ENCODE data around the gene CETP. TPM values are rescaled to one million over a fixed set of nuclear protein-coding genes. Genes with fewer than 3 reads are reported as not detected.

The CETP gene
- total and polyA plus RNA-seq, 2 of the 13 experiments (the other 11 are each of a cell fraction or from before 2014, with no cell fraction given), result 0.31 to 9.8 TPM

GRCh38 chr16:56931892-56932720, 29.6 kb upstream of the CETP start, which contains the start of gene HERPUD1 (continued):
- TF ChIP-seq ZNF724P (CRISPR knock-in tag; IDR thresholded peaks at IDR 0.05; ENCODE audit: borderline replicate concordance), result peak; percentile 85
- no peak for TF ChIP-seq TBP (CRISPR knock-in tag; IDR thresholded peaks at IDR 0.05)
- TF ChIP-seq FOXO1 (CRISPR knock-in tag; IDR thresholded peaks at IDR 0.05), result peak; percentile 72
- TF ChIP-seq ZNF709 (CRISPR knock-in tag; IDR thresholded peaks at IDR 0.05), result no peak; the same call in 1 of the 2 replicates
- peak; percentile 16; the same call in 1 of the 2 replicates for TF ChIP-seq GLI4 (CRISPR knock-in tag; IDR thresholded peaks at IDR 0.05; ENCODE audit: borderline replicate concordance)
- TF ChIP-seq CBX2 (IDR thresholded peaks at IDR 0.05; ENCODE audit: low read depth, low read length), result no peak; the same call in 1 of the 2 replicates
- peak; percentile 44; the same call in 1 of the 2 replicates for TF ChIP-seq CBX2 (CRISPR knock-in tag; IDR thresholded peaks at IDR 0.05; ENCODE audit: low read depth)
- no peak for TF ChIP-seq MLXIP (CRISPR knock-in tag; IDR thresholded peaks at IDR 0.05; ENCODE audit: borderline replicate concordance)
- TF ChIP-seq KLF13 (CRISPR knock-in tag; IDR thresholded peaks at IDR 0.05), result peak; percentile 21; the same call in 1 of the 2 replicates
- peak; percentile 40 for TF ChIP-seq XRCC5 (optimal IDR thresholded peaks at IDR 0.05; ENCODE audit: low read length)
- TF ChIP-seq, protein P1, sequence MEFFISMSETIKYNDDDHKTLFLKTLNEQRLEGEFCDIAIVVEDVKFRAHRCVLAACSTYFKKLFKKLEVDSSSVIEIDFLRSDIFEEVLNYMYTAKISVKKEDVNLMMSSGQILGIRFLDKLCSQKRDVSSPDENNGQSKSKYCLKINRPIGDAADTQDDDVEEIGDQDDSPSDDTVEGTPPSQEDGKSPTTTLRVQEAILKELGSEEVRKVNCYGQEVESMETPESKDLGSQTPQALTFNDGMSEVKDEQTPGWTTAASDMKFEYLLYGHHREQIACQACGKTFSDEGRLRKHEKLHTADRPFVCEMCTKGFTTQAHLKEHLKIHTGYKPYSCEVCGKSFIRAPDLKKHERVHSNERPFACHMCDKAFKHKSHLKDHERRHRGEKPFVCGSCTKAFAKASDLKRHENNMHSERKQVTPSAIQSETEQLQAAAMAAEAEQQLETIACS (CRISPR knock-in tag; IDR thresholded peaks at IDR 0.05), result peak; percentile 94
- TF ChIP-seq ZNF605 (CRISPR knock-in tag; IDR thresholded peaks at IDR 0.05), result peak; percentile 98
- TF ChIP-seq SRSF9 (IDR thresholded peaks at IDR 0.05; ENCODE audit: borderline replicate concordance, insufficient read depth, low read depth, low read length, poor library complexity, severe bottlenecking), result no peak
- peak; percentile 34; the same call in 1 of the 2 replicates for TF ChIP-seq MZF1 (CRISPR knock-in tag; IDR thresholded peaks at IDR 0.05; ENCODE audit: borderline replicate concordance)
- TF ChIP-seq SNRNP70 (IDR thresholded peaks at IDR 0.05; ENCODE audit: low read depth, low read length), result no peak
- TF ChIP-seq NFYB (CRISPR knock-in tag; IDR thresholded peaks at IDR 0.05), result peak; percentile 95
- peak; percentile 76 for TF ChIP-seq ELF1 (CRISPR knock-in tag; IDR thresholded peaks at IDR 0.05)
- TF ChIP-seq ARNT2 (CRISPR knock-in tag; IDR thresholded peaks at IDR 0.05; ENCODE audit: low read depth), result peak; percentile 96
- 0 out of 2 replicates have a peak, but pooled peaks have one; percentile 72 for TF ChIP-seq ZNF33A (CRISPR knock-in tag; IDR thresholded peaks at IDR 0.05; ENCODE audit: borderline replicate concordance)
- no peak for TF ChIP-seq ZC3H4 (CRISPR knock-in tag; IDR thresholded peaks at IDR 0.05; ENCODE audit: borderline replicate concordance)
- TF ChIP-seq HOXA7 (CRISPR knock-in tag; IDR thresholded peaks at IDR 0.05), result peak; percentile 96
- TF ChIP-seq NFE2L1 (CRISPR knock-in tag; IDR thresholded peaks at IDR 0.05; ENCODE audit: borderline replicate concordance), result no peak
- no peak for TF ChIP-seq MTA3 (CRISPR knock-in tag; IDR thresholded peaks at IDR 0.05)
- peak; percentile 77 for TF ChIP-seq TBL1XR1 (IDR thresholded peaks at IDR 0.05; ENCODE audit: borderline replicate concordance, low read length, partially characterized antibody)
- TF ChIP-seq HDAC2 (CRISPR knock-in tag; IDR thresholded peaks at IDR 0.05), result peak; percentile 71
- TF ChIP-seq MIER2 (CRISPR knock-in tag; IDR thresholded peaks at IDR 0.05), result peak; percentile 31; the same call in 1 of the 2 replicates
- TF ChIP-seq KDM3A (CRISPR knock-in tag; IDR thresholded peaks at IDR 0.05; ENCODE audit: low read depth), result peak; percentile 94; the same call in 1 of the 2 replicates
